ENCODE results near the gene FGA. TPM values are rescaled to one million over a fixed set of nuclear protein-coding genes. Genes with fewer than 3 reads are reported as not detected.

The FGA gene

GRCh38 chr4:154559141-154559493 lies 31.4 kb downstream of the FGA start:
- no peaks in the 10 kb centered on the region for H3K27me3 ChIP-seq (ENCODE audit: control insufficient read depth, insufficient read depth, low read length)
- no peak overlapping the region for H3K9ac ChIP-seq (ENCODE audit: low read depth, low read length)
- H3K4me1 ChIP-seq (ENCODE audit: control insufficient read depth, insufficient read depth, low read length): peaks cover 16% of the 10 kb centered on the region
- no peaks in the 10 kb centered on the region for H3K9me3 ChIP-seq (replicated peaks; ENCODE audit: low read length)
- no peak overlapping the region for H3K4me2 ChIP-seq (ENCODE audit: low read length)
- no peaks in the 10 kb centered on the region for H3K36me3 ChIP-seq (ENCODE audit: insufficient read depth, low read length)
- no peak overlapping the region for H3K4me3 ChIP-seq (ENCODE audit: low read length)

GRCh38 chr4:154551872-154552686 lies 38.5 kb downstream of the FGA start:
- Histone ChIP-seq H3K4me3 (ENCODE audit: low read length) (no peak overlapping the region), H3K36me3 (ENCODE audit: insufficient read depth, low read length) (peaks cover 1% of the 10 kb centered on the region), H3K27me3 (ENCODE audit: control insufficient read depth, insufficient read depth, low read length) (no peaks in the 10 kb centered on the region), H3K9me3 (replicated peaks; ENCODE audit: low read length) (no peaks in the 10 kb centered on the region), H3K4me1 (ENCODE audit: control insufficient read depth, insufficient read depth, low read length) (peaks cover 11% of the 10 kb centered on the region), H3K9ac (ENCODE audit: low read depth, low read length) (no peak overlapping the region), H3K4me2 (ENCODE audit: low read length) (no peak overlapping the region)

GRCh38 chr4:154549894-154550790 lies 40.4 kb downstream of the FGA start, which contains the start of gene PLRG1:
PLRG1 (minus strand) TSS chr4:154550400; CDS start chr4:154550308, 92 bp downstream.
- Histone ChIP-seq H3K4me2 (ENCODE audit: low read length) (peak within 1 kb of the TSS; percentile 81), H3K9ac (ENCODE audit: low read depth, low read length) (peak within 1 kb of the TSS; percentile 94), H3K36me3 (ENCODE audit: insufficient read depth, low read length) (peaks cover 20% of the 10 kb centered on the region), H3K4me1 (ENCODE audit: control insufficient read depth, insufficient read depth, low read length) (peaks cover 11% of the 10 kb centered on the region), H3K9me3 (replicated peaks; ENCODE audit: low read length) (no peaks in the 10 kb centered on the region), H3K27me3 (ENCODE audit: control insufficient read depth, insufficient read depth, low read length) (no peaks in the 10 kb centered on the region), H3K4me3 (ENCODE audit: low read length) (peak within 1 kb of the TSS; percentile 78)

- Histone ChIP-seq H3K4me3 (ENCODE audit: low read length) (no peak overlapping the region), H3K36me3 (ENCODE audit: insufficient read depth, low read length) (peaks cover 61% of the 10 kb centered on the region), H3K4me2 (ENCODE audit: low read length) (no peak overlapping the region), H3K4me1 (ENCODE audit: control insufficient read depth, insufficient read depth, low read length) (peaks cover 10% of the 10 kb centered on the region), H3K9me3 (replicated peaks; ENCODE audit: low read length) (no peaks in the 10 kb centered on the region), H3K27me3 (ENCODE audit: control insufficient read depth, insufficient read depth, low read length) (no peaks in the 10 kb centered on the region), H3K9ac (ENCODE audit: low read depth, low read length) (no peak overlapping the region)
Observed at GRCh38 chr4:154545689-154546088, 44.9 kb downstream of the FGA start.

- peaks cover 93% of the 10 kb centered on the region for H3K36me3 ChIP-seq (ENCODE audit: insufficient read depth, low read length)
- H3K4me1 ChIP-seq (ENCODE audit: control insufficient read depth, insufficient read depth, low read length): no peaks in the 10 kb centered on the region
- no peak overlapping the region for H3K4me2 ChIP-seq (ENCODE audit: low read length)
- H3K9me3 ChIP-seq (replicated peaks; ENCODE audit: low read length): no peaks in the 10 kb centered on the region
- no peaks in the 10 kb centered on the region for H3K27me3 ChIP-seq (ENCODE audit: control insufficient read depth, insufficient read depth, low read length)
- no peak overlapping the region for H3K4me3 ChIP-seq (ENCODE audit: low read length)
- no peak overlapping the region for H3K9ac ChIP-seq (ENCODE audit: low read depth, low read length)
Observed at GRCh38 chr4:154542271-154542879, 48.2 kb downstream of the FGA start.

Small RNA genes lying within 50 kb of the gene (small RNA-seq; reads per million reads assigned to genes)
- gene RNU6-1285P: not detected
